OCI-LY7 (cell line): ENCODE data around the gene ACSF2.

ENCODE experiments used
- CTCF ChIP-seq: fragments of 200-600 bp; sonication (generic); conservative IDR thresholded peaks from 2 replicates; pipeline ENCODE4 v1.5.1; 2014; ENCODE audit warnings: mild to moderate bottlenecking, antibody characterized with exemption, low read length, moderate library complexity, mixed read lengths
- EZH2phosphoT487 ChIP-seq: fragments of 200-600 bp; sonication (generic); IDR thresholded peaks from 2 replicates; pipeline ENCODE4 v1.6.1; 2018; ENCODE audit warnings: low read depth, borderline replicate concordance, mild to moderate bottlenecking, mixed run types, antibody characterized with exemption, low read length, moderate library complexity, mixed read lengths

GRCh38 chr17:50507871-50508572, 82.0 kb downstream of the ACSF2 start, which contains the start of gene MYCBPAP:
- TF ChIP-seq CTCF (no peak; the same call in 1 of the 2 replicates), EZH2phosphoT487 (no peak)
